Stimulated activated memory B cell treated with anti-CD40 and anti-IgM and Interleukin-4, amounts not matched to agents 10 μg/mL and 1 μg/mL and 100 μg/mL, for 72 hours (primary cell): ENCODE data around the gene FGF18.

Source experiments
- ATAC-seq: fragments of 150-1000 bp; cut with Tn5 transposase; 2 replicates; pipeline ENCODE4 v1.10.0; 2021
- H3K27ac Mint-ChIP-seq: one replicate; pipeline ENCODE4 v1.8.0; 2022; ENCODE audit warnings: mild to moderate bottlenecking, mixed read lengths
- H3K27me3 Mint-ChIP-seq: one replicate; pipeline ENCODE4 v1.8.0; 2022; ENCODE audit warnings: mixed read lengths
- H3K36me3 Mint-ChIP-seq: one replicate; pipeline ENCODE4 v1.8.0; 2022; ENCODE audit warnings: mixed read lengths
- H3K4me1 Mint-ChIP-seq: one replicate; pipeline ENCODE4 v1.8.0; 2022; ENCODE audit warnings: mixed read lengths
- H3K4me3 Mint-ChIP-seq: one replicate; pipeline ENCODE4 v1.8.0; 2022; ENCODE audit warnings: mild to moderate bottlenecking, moderate library complexity, mixed read lengths
- H3K9me3 Mint-ChIP-seq: one replicate; pipeline ENCODE4 v1.8.0; 2022; ENCODE audit warnings: mixed read lengths

Gene FGF18

GRCh38 chr5:171427318-171428167 is 8.1 kb downstream of the FGF18 start:
- ATAC-seq: no peak
- no peak overlapping the region for H3K27ac Mint-ChIP-seq
- no peaks in the 10 kb centered on the region for H3K36me3 Mint-ChIP-seq
- no peaks in the 10 kb centered on the region for H3K9me3 Mint-ChIP-seq
- H3K4me3 Mint-ChIP-seq: no peak overlapping the region
- peaks cover 40% of the 10 kb centered on the region for H3K27me3 Mint-ChIP-seq
- H3K4me1 Mint-ChIP-seq: no peaks in the 10 kb centered on the region

- no peaks in the 10 kb centered on the region for H3K9me3 Mint-ChIP-seq
- no peak overlapping the region for H3K27ac Mint-ChIP-seq
- no peaks in the 10 kb centered on the region for H3K4me1 Mint-ChIP-seq
- ATAC-seq: no peak
- H3K36me3 Mint-ChIP-seq: no peaks in the 10 kb centered on the region
- H3K4me3 Mint-ChIP-seq: no peak overlapping the region
- H3K27me3 Mint-ChIP-seq: peaks cover 33% of the 10 kb centered on the region
Measured at GRCh38 chr5:171428168-171428696, 8.8 kb downstream of the FGF18 start.

DNA sequence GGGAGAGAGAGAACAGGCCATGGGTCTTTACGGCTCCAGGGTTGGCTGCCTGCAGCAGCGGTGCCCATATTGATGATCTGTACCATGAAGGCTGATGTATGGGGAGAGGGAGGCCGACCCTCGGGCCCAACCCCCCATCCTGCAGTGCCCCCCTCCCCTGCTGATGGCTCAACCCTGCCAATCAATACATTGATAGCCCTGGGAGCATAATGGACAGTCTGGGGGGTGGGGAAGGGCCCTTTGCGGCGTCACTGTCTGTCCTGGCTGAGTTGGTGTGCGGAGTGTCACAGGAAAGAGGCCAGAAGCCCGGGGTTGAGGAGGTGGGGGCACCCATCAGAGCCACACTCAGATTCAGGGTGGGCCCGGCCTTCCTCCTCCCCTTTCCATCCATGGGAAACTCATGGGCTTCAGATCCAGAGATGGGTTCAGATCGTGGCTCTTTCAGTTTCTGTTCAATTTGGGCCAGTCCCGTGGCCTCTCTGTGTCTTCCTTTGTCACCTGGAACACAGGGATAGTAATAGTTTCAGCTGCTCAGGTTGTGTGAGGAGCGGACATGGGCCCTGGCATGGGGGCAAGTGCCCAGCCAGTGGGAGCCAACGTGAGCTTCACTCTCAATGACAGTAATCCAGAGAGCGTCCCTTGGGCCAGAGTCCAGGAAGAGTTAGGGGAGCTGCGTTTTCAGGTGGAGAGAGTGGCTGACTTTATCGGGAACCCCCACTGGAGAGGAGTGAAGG is 9.5 kb downstream of the FGF18 start:
- H3K4me1 Mint-ChIP-seq: no peaks in the 10 kb centered on the region
- no peaks in the 10 kb centered on the region for H3K9me3 Mint-ChIP-seq
- no peak for ATAC-seq
- H3K27ac Mint-ChIP-seq: no peak overlapping the region
- no peak overlapping the region for H3K4me3 Mint-ChIP-seq
- peaks cover 25% of the 10 kb centered on the region for H3K27me3 Mint-ChIP-seq
- H3K36me3 Mint-ChIP-seq: no peaks in the 10 kb centered on the region

GRCh38 chr5:171429543-171429910 is 10.1 kb downstream of the FGF18 start:
- no peak overlapping the region for H3K4me3 Mint-ChIP-seq
- H3K4me1 Mint-ChIP-seq: no peaks in the 10 kb centered on the region
- H3K9me3 Mint-ChIP-seq: no peaks in the 10 kb centered on the region
- no peak overlapping the region for H3K27ac Mint-ChIP-seq
- no peaks in the 10 kb centered on the region for H3K36me3 Mint-ChIP-seq
- H3K27me3 Mint-ChIP-seq: peaks cover 20% of the 10 kb centered on the region
- no peak for ATAC-seq

DNA sequence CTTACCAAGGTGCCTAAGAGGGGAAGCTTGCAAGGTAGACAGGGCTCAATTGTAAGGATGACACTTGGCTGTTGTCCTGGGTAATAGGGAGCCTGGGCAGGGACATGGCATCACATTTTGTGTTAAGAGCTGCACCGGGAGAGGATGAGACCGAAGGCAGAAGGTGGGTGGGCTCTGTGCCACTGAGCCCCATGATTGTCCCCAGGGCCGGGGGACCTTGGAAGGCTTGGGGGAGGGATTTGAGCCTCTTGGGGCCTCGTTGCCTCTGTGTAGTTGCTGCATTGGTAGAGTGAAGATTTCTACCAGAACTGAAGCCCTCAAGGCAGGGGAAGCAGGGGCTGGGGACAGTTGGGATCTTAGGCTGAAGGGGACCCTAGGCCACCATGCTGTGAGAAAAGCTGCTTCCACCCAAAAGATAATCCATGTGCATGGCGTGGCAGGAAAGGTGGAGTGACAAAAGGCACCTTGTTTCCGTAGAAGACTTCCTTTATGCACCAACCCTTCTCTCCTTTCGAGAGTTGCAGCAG is 11.9 kb downstream of the FGF18 start:
- H3K4me3 Mint-ChIP-seq: no peak overlapping the region
- H3K36me3 Mint-ChIP-seq: no peaks in the 10 kb centered on the region
- no peaks in the 10 kb centered on the region for H3K9me3 Mint-ChIP-seq
- ATAC-seq: no peak
- H3K27me3 Mint-ChIP-seq: peaks cover 16% of the 10 kb centered on the region
- no peaks in the 10 kb centered on the region for H3K4me1 Mint-ChIP-seq
- H3K27ac Mint-ChIP-seq: no peak overlapping the region

GRCh38 chr5:171432076-171432475 is 12.6 kb downstream of the FGF18 start:
- Mint-ChIP-seq H3K9me3 (no peaks in the 10 kb centered on the region), H3K4me3 (no peak overlapping the region), H3K27me3 (peaks cover 16% of the 10 kb centered on the region), H3K36me3 (no peaks in the 10 kb centered on the region), H3K4me1 (no peaks in the 10 kb centered on the region), H3K27ac (no peak overlapping the region)
- no peak for ATAC-seq

DNA sequence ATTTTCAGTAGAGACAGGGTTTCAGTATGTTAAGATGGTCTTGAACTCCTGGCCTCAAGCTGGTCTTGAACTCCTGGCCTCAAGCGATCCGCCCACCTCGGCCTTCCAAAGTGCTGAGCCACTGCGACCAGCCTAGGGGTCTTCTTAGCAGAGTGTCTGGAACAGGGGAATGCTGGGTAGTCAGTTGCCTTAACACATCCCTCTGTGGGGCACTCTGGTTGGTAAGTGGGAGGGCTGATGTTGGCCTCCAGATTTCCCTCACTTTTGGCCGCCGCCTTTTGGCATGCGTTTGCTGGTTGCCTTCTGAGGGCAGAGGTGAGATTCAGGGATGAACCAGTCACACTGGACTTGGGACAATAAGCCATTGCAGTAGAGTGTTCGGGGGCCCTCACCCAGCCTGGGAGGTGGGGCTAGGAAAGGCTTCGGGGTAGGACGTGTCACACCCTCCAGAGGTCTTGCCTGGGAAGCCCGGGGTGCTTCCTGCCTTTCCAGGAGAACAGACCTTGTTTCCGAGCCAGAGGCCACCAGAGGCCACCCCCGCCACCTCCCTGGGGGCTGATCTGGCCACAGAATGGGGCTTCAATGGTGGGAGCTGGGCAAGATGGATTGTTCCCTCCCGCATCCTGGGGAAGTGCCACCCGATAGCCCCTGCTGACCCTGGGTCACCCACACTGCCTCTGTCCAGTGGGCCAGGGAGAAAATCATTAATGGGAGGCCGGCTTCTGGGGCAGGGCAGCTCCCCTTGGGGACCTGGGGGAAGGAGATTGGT is 13.3 kb downstream of the FGF18 start:
- no peaks in the 10 kb centered on the region for H3K4me1 Mint-ChIP-seq
- no peak overlapping the region for H3K4me3 Mint-ChIP-seq
- H3K27me3 Mint-ChIP-seq: peaks cover 16% of the 10 kb centered on the region
- no peak overlapping the region for H3K27ac Mint-ChIP-seq
- no peaks in the 10 kb centered on the region for H3K9me3 Mint-ChIP-seq
- no peaks in the 10 kb centered on the region for H3K36me3 Mint-ChIP-seq
- no peak for ATAC-seq

GRCh38 chr5:171433352-171433698 is 13.9 kb downstream of the FGF18 start:
- Mint-ChIP-seq H3K27ac (no peak overlapping the region), H3K4me1 (no peaks in the 10 kb centered on the region), H3K36me3 (no peaks in the 10 kb centered on the region), H3K4me3 (no peak overlapping the region), H3K9me3 (no peaks in the 10 kb centered on the region), H3K27me3 (peaks cover 14% of the 10 kb centered on the region)
- no peak for ATAC-seq

GRCh38 chr5:171433982-171434676 is 14.7 kb downstream of the FGF18 start:
- H3K4me3 Mint-ChIP-seq: no peak overlapping the region
- H3K9me3 Mint-ChIP-seq: no peaks in the 10 kb centered on the region
- no peaks in the 10 kb centered on the region for H3K4me1 Mint-ChIP-seq
- H3K27ac Mint-ChIP-seq: no peak overlapping the region
- no peak for ATAC-seq
- no peaks in the 10 kb centered on the region for H3K36me3 Mint-ChIP-seq
- peaks cover 6% of the 10 kb centered on the region for H3K27me3 Mint-ChIP-seq

GRCh38 chr5:171434874-171435273 is 15.4 kb downstream of the FGF18 start:
- Mint-ChIP-seq H3K36me3 (no peaks in the 10 kb centered on the region), H3K27ac (no peak overlapping the region), H3K4me1 (no peaks in the 10 kb centered on the region), H3K27me3 (no peaks in the 10 kb centered on the region), H3K4me3 (no peak overlapping the region), H3K9me3 (no peaks in the 10 kb centered on the region)
- ATAC-seq: no peak

DNA sequence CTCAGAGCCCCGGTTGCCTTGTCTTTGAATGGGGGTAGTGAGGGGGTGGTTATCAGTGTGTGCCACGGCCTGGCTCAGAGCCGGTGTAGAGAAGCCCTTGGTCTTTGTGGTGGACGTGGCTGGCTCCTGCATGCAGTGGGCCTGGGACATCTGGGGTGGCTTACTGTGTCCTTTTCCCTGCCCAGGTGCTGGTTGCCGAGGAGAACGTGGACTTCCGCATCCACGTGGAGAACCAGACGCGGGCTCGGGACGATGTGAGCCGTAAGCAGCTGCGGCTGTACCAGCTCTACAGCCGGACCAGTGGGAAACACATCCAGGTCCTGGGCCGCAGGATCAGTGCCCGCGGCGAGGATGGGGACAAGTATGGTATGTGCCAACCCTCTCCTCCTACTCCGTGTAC is 16.5 kb downstream of the FGF18 start:
- no peaks in the 10 kb centered on the region for H3K4me1 Mint-ChIP-seq
- H3K4me3 Mint-ChIP-seq: no peak overlapping the region
- H3K36me3 Mint-ChIP-seq: no peaks in the 10 kb centered on the region
- ATAC-seq: no peak
- H3K27me3 Mint-ChIP-seq: no peaks in the 10 kb centered on the region
- no peak overlapping the region for H3K27ac Mint-ChIP-seq
- no peaks in the 10 kb centered on the region for H3K9me3 Mint-ChIP-seq

GRCh38 chr5:171436804-171437285 is 17.4 kb downstream of the FGF18 start:
- no peaks in the 10 kb centered on the region for H3K4me1 Mint-ChIP-seq
- no peaks in the 10 kb centered on the region for H3K9me3 Mint-ChIP-seq
- no peak overlapping the region for H3K27ac Mint-ChIP-seq
- H3K4me3 Mint-ChIP-seq: no peak overlapping the region
- H3K36me3 Mint-ChIP-seq: no peaks in the 10 kb centered on the region
- H3K27me3 Mint-ChIP-seq: peaks cover 4% of the 10 kb centered on the region
- ATAC-seq: no peak

GRCh38 chr5:171437286-171437821 is 17.9 kb downstream of the FGF18 start:
- Mint-ChIP-seq H3K27ac (no peak overlapping the region), H3K4me1 (no peaks in the 10 kb centered on the region), H3K36me3 (no peaks in the 10 kb centered on the region), H3K9me3 (no peaks in the 10 kb centered on the region), H3K27me3 (peaks cover 9% of the 10 kb centered on the region), H3K4me3 (no peak overlapping the region)
- no peak for ATAC-seq

- Mint-ChIP-seq H3K4me1 (peaks cover 7% of the 10 kb centered on the region), H3K36me3 (no peaks in the 10 kb centered on the region), H3K4me3 (no peak overlapping the region), H3K27ac (no peak overlapping the region), H3K27me3 (peaks cover 16% of the 10 kb centered on the region), H3K9me3 (no peaks in the 10 kb centered on the region)
- no peak for ATAC-seq
Measured at GRCh38 chr5:171438738-171439137, 19.3 kb downstream of the FGF18 start.
